Coronary artery (tissue), 2 donors: ENCODE data around the gene DIP2C.

Source experiments
- DNase-seq: peaks from one replicate; pipeline ENCODE4 v3.0.0-alpha.2; 2017; ENCODE audit warnings: low spot score
- H3K27ac ChIP-seq, 2 donors: fragments of 200-600 bp; sonication (generic); one replicate each; pipeline ENCODE4 v1.5.1; 2016 to 2019
- H3K4me3 ChIP-seq: fragments of 200-600 bp; sonication (generic); 2 replicates; pipeline ENCODE4 v1.5.1; 2016; ENCODE audit warnings: mild to moderate bottlenecking, moderate library complexity
- CTCF ChIP-seq: fragments of 200-600 bp; sonication (generic); IDR thresholded peaks from one replicate; pipeline ENCODE4 v1.5.1; 2019; ENCODE audit warnings: antibody characterized with exemption

The DIP2C gene

GRCh38 chr10:630581-631073 is 58.8 kb downstream of the DIP2C start:
- Histone ChIP-seq H3K27ac (no peak overlapping the region), H3K4me3 (no peak overlapping the region)
- no peak for TF ChIP-seq CTCF
- DNase-seq: no peak

- no peak for TF ChIP-seq CTCF
- DNase-seq: no peak
- Histone ChIP-seq H3K4me3 (no peak overlapping the region), H3K27ac (no peak overlapping the region)
These were observed 60.1 kb downstream of the DIP2C start for GRCh38 chr10:629186-629998.

- no peak for DNase-seq
- Histone ChIP-seq H3K27ac (no peak overlapping the region), H3K4me3 (no peak overlapping the region)
- no peak for TF ChIP-seq CTCF
These were observed 61.0 kb downstream of the DIP2C start for GRCh38 chr10:628386-629045.

GRCh38 chr10:627032-627992 is 62.2 kb downstream of the DIP2C start:
- DNase-seq: no peak
- Histone ChIP-seq H3K27ac (peak overlapping the region in 1 of 2 donors; percentile 84), H3K4me3 (no peak overlapping the region)
- TF ChIP-seq CTCF: no peak

GRCh38 chr10:625751-626711 is 63.4 kb downstream of the DIP2C start:
- peak overlapping the region; percentile 66 to 84 for H3K27ac ChIP-seq
- H3K4me3 ChIP-seq: peak overlapping the region; percentile 15
- DNase-seq: no peak
- no peak for TF ChIP-seq CTCF

GRCh38 chr10:625333-625696 is 64.2 kb downstream of the DIP2C start:
- no peak for DNase-seq
- H3K4me3 ChIP-seq: peak overlapping the region; percentile 15
- H3K27ac ChIP-seq: peak overlapping the region; percentile 66 to 84
- no peak for TF ChIP-seq CTCF
